Endodermal cell (in vitro differentiated cells): Measurements from ENCODE around the gene SLC5A2. TPM values are rescaled to one million over a fixed set of nuclear protein-coding genes. Genes with fewer than 3 reads are reported as not detected.

Source experiments
- total RNA-seq, 2 donors: library from RNA; stranded (reverse); fragmentation: NEBNext Ultra II Directional in 1 of 2; extraction: Animal tissue kit (Norgen Biotek cat#: 25700) in 1 of 2; gene quantifications; 2 replicates in 1 of 2; 3 replicates in 1 of 2; pipeline ENCODE4 v1.2.1, GENCODE V29; 2021

The SLC5A2 gene
- total RNA-seq, 2 donors from 2014 or later, result 0.22 to 0.24 TPM

Other genes with a start within 250 kb of the SLC5A2 start
- gene ITGAM, start 223.1 kb upstream of the SLC5A2 start, total RNA-seq, result under 1 TPM; 0.57 to 0.69 TPM
- gene ITGAX, start 127.9 kb upstream of the SLC5A2 start, total RNA-seq, result under 1 TPM in 1 of 2 donors, not detected in 1; 0.22 TPM
- gene ITGAD, start 89.8 kb upstream of the SLC5A2 start, total RNA-seq, result not detected
- gene COX6A2, start 54.8 kb upstream of the SLC5A2 start, total RNA-seq, result not detected
- 1 to 10 TPM in 1 of 2 donors, under 1 TPM in 1; 0.31 to 1.5 TPM for gene ZNF843, start 40.3 kb upstream of the SLC5A2 start, total RNA-seq
- gene ARMC5, start 23.6 kb upstream of the SLC5A2 start, total RNA-seq, result 10 to 100 TPM in 1 of 2 donors, 1 to 10 TPM in 1; 9.4 to 12.1 TPM
- gene TGFB1I1, start 11.0 kb upstream of the SLC5A2 start, total RNA-seq, result 1 to 10 TPM; 7.5 to 10.0 TPM
- 10 to 100 TPM; 45.4 to 50.8 TPM for gene RUSF1, start 25.3 kb downstream of the SLC5A2 start, total RNA-seq
- not detected for gene AHSP, start 44.8 kb downstream of the SLC5A2 start, total RNA-seq